HG03060 (cell line): ENCODE data around the gene SARDH.

ENCODE experiments used
- ATAC-seq: cut with Tn5 transposase; IDR thresholded peaks from one replicate; pipeline ENCODE4 v1.9.1; 2021; ENCODE audit warnings: low read depth, moderate number of reproducible peaks; ENCODE audit not compliant: unreplicated experiment

SARDH gene

GRCh38 chr9:133715866-133716563, 22.1 kb downstream of the SARDH start:
- ATAC-seq = no peak

GRCh38 chr9:133715295-133715865, 22.8 kb downstream of the SARDH start:
- ATAC-seq = no peak

DNA sequence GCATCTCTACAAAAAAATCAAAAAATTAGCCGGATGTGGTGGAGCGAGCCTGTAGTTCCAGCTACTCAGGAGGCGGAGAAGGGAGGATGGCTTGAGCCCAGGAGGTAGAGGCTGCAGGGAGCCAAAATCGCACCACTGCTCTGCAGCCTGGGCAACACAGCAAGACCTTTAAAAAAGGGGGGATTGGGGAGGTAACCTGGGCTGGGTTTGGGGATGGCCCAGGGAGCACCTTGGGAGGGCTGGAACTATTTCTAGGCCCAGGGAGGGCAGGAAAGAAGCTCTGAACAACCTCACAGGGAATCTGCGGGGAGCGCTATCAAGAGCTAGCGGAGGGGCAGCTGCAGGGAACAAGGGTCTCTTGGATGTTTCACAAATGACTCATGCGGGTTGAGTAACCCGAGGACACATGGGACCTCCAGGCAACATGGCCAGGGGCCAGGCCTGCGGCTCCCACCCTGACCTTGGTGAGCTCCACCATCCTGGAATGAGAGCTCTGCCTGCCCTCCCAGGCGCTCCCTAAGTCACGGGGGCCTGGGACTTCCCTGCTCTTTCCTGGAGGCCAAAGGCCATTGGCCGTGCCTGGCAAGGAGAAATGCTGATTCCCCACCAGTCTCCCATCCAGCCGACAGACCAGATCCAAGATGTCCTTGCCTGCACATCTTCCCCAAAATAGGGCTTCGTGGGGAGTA, 23.4 kb downstream of the SARDH start:
- ATAC-seq = no peak

- ATAC-seq = no peak
These were observed 24.1 kb downstream of the SARDH start for GRCh38 chr9:133713960-133714495.

DNA sequence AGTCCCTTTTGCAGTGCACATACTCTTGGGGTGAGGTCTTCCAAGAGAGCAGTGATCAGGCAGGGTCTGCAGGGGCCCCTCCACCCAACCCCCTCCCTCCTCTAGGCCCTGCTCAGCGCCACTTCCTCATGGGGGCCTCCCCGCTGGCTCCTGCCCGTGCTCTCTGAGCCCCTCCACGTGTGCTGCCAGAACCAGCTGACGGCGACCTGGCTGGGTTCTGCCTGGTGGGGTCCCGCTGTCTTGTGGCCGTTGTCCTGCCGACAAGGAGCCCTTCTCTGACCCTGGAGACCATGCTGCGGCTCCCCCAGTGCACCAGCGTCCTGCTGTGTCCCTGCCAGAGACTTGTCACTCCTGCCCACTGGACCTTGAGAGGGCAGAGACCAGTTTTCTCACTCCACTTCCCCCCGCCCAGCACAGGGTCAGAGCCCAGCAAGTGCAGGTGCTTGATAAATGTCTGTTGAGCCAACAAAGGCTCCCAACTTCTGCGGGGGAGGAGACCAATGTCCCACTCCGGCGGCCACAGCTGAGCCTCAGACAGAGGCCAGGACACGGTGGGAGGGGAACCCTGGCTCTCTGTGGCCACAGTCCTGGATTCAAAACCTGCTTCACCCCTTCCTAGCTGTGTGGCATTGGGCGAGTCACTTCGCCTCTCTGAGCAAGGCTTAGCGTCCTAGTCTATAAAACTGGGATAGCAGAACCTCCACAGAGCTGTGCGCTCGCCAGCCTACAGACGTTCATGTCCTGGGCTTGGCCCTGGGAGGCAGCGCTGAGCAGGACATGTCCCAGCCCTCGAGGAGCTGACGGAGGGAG, 24.8 kb downstream of the SARDH start:
- no peak for ATAC-seq

DNA sequence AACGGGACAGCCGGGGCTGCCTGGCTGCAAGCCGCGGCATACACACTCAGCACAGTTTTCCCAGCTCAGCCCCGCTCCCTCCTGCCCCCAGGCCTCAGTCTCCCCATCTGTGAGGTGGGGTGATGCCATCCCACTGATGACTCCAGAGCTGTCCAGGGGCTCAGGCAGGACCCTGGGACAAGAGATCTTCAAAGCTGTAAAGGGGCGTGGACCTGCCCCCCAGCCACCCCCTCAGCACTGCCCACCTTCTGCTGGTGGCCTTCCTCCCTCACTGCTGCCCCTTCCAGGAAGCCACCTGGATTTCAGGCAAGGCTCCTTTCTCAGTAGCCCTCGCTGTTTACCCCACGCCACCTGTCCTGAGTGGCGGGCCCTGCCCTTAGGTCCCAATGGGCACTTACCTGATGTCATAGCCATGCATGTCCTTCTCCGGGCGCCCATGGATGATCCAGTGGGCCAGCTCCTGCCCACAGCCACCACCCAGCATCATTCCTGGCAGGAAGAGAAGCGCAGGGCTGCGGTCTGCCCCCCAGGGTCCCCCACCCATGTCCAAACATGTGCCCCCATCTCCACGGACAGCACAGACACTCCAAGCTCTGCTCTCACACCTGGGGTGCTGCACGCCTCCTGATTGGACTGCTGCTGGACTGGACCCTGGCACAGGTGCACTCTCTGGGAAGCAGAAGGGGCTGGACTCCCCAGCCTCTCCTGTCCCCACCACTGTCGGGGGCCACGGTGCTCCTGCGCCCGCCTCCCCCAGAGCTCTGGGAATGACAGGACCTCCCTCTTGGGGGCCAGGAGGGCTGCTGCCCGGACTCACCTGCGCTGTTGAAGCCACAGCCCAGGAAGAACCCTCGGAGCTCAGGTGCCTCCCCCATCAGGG, 25.7 kb downstream of the SARDH start:
- ATAC-seq = no peak

DNA sequence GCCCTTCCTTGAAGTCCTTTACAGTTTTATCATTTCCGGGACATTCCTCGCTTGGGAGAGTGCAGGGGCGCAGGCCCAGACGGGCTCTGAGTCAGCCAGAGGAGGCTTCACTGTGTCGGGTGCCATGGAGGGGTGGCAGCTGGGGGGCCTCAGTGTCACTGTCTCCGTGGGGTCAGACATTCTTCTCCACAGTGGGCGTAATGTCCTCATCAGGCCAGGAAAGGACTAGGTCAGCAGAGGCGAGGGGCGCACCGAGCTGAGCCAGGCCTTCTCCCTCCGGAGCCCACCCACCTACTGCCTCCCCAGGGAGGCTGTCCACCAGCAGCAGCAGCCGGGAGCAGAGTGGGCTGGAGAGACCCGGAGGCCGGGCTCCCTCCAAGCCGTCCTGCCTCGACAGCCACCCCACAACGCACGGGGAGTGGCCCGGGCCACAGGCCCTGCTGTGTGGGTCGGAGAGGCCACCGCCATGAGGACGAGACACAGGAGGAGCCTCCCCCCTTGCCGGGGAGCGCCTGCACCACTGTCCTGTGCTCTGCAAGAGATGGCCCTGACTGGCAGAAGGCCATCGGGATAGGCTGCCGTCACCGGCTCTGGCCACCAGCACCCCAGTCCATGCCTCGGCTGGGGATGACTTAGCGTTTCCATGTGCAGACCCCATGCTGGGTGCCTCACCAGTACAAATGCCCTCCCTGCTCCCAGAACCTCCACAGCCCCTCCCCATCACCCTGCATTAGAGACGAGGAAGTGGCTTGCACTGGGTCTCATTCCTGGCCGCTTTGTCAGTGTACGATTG, 26.5 kb downstream of the SARDH start:
- ATAC-seq = no peak

- ATAC-seq = no peak
These were observed 27.3 kb downstream of the SARDH start for GRCh38 chr9:133710661-133711427.

- no peak for ATAC-seq
These were observed 28.2 kb downstream of the SARDH start for GRCh38 chr9:133709691-133710571.

- no peak for ATAC-seq
These were observed 29.0 kb downstream of the SARDH start for GRCh38 chr9:133709015-133709611.

- ATAC-seq = no peak
These were observed 29.7 kb downstream of the SARDH start for GRCh38 chr9:133708246-133709014.

GRCh38 chr9:133707763-133708245, 30.3 kb downstream of the SARDH start:
- no peak for ATAC-seq

DNA sequence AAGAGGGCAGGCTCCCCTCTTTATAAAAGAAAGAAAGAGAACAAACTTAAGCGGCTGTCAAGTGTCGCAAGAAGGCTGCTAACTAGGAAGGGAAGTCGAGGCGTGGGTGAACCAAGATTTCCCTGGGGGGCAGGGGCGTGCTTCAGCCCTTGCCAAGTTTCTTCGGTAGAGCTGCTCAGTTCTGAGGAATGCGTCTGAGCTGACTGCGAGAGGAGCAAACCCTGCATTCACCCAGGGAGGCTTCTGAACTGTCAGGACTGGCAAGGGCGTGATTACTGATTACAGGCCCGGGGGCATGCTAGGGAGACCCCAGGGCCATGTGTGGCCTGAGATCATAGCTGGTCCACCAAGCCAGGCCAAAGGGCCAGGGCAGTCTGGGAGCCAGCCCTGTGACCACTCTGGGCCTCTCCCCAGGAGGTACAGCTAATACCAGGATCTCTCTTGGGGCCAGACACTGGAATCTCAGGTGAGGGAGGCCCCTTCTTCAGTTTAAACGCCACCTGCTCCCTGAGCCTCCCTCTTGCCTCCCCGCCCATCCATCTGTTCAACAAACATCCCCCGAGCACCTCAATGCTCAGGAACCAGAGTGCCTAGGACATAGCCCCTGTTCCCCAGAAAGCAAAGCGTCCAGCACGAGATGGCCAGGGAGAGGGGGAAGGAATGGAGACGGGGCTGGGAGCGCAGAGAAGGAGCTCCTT, 30.9 kb downstream of the SARDH start:
- ATAC-seq = no peak

- no peak for ATAC-seq
These were observed 31.7 kb downstream of the SARDH start for GRCh38 chr9:133706307-133707050.

- ATAC-seq = no peak
These were observed 32.6 kb downstream of the SARDH start for GRCh38 chr9:133705576-133705975.
